IgD-negative memory B cell (primary cell): ENCODE measurements around the gene VAV2. TPM values are rescaled to one million over a fixed set of nuclear protein-coding genes. Genes with fewer than 3 reads are reported as not detected.

Experiments used
- H3K27ac Mint-ChIP-seq, 3 donors: one replicate each; pipeline ENCODE4 v1.8.0; 2020 to 2022; ENCODE audit warnings: mild to moderate bottlenecking in 3 of 3, mixed read lengths in 3 of 3, moderate library complexity in 1 of 3
- H3K27me3 Mint-ChIP-seq: one replicate; pipeline ENCODE4 v1.8.0; 2021; ENCODE audit warnings: mixed read lengths
- H3K36me3 Mint-ChIP-seq: one replicate; pipeline ENCODE4 v1.8.0; 2020; ENCODE audit warnings: mild to moderate bottlenecking, mixed read lengths
- H3K4me1 Mint-ChIP-seq, 3 donors: one replicate each; pipeline ENCODE4 v1.8.0; 2020 to 2022; ENCODE audit warnings: mixed read lengths in 3 of 3, mild to moderate bottlenecking in 1 of 3
- H3K4me3 Mint-ChIP-seq, 4 donors: one replicate each; pipeline ENCODE4 v1.8.0; 2020 to 2022; ENCODE audit warnings: mild to moderate bottlenecking in 4 of 4, mixed read lengths in 4 of 4, moderate library complexity in 3 of 4
- H3K9me3 Mint-ChIP-seq, 3 donors: one replicate each; pipeline ENCODE4 v1.8.0; 2020 to 2021; ENCODE audit warnings: mixed read lengths in 3 of 3, mild to moderate bottlenecking in 1 of 3
- polyA plus RNA-seq: library from polyadenylated mRNA; unstranded; fragments of 300-500 nt; fragmentation: Illumina TruSeq; gene quantifications from one replicate; pipeline ENCODE4 v1.2.3, GENCODE V29; 2021

Gene VAV2
- polyA plus RNA-seq, 1 donor from 2014 or later, result 28.7 TPM

- Mint-ChIP-seq H3K36me3 (peaks cover 5% of the 10 kb centered on the region), H3K4me1 (peaks cover 11 to 32% (median 17%) of the 10 kb centered on the region in 3 donors), H3K9me3 (peaks cover 0 to 2% (median 0%) of the 10 kb centered on the region in 3 donors), H3K4me3 (no peak overlapping the region), H3K27me3 (no peaks in the 10 kb centered on the region), H3K27ac (peak overlapping the region in 2 of 3 donors; percentile 67 to 94)
Observed at GRCh38 chr9:133815781-133816180, 176.3 kb downstream of the VAV2 start.

- Mint-ChIP-seq H3K4me1 (peaks cover 11 to 30% (median 13%) of the 10 kb centered on the region in 3 donors), H3K27ac (peak overlapping the region in 2 of 3 donors; percentile 90 to 94), H3K36me3 (peaks cover 5% of the 10 kb centered on the region), H3K4me3 (peak overlapping the region in 1 of 4 donors; percentile 66), H3K27me3 (no peaks in the 10 kb centered on the region), H3K9me3 (peaks cover 0 to 2% (median 0%) of the 10 kb centered on the region in 3 donors)
Observed at GRCh38 chr9:133814586-133815208, 177.4 kb downstream of the VAV2 start.

GRCh38 chr9:133813749-133814585 is 178.2 kb downstream of the VAV2 start:
- peak overlapping the region in 3 of 4 donors; percentile 52 to 87 (median 57) for H3K4me3 Mint-ChIP-seq
- H3K36me3 Mint-ChIP-seq, result peaks cover 5% of the 10 kb centered on the region
- H3K27me3 Mint-ChIP-seq, result no peaks in the 10 kb centered on the region
- peak overlapping the region in 2 of 3 donors; percentile 39 to 90 for H3K27ac Mint-ChIP-seq
- H3K4me1 Mint-ChIP-seq, result peaks cover 11 to 30% (median 13%) of the 10 kb centered on the region in 3 donors
- H3K9me3 Mint-ChIP-seq, result peaks cover 0 to 2% (median 0%) of the 10 kb centered on the region in 3 donors

GRCh38 chr9:133812941-133813748 is 179.0 kb downstream of the VAV2 start:
- H3K4me3 Mint-ChIP-seq, result peak overlapping the region in 3 of 4 donors; percentile 52 to 58 (median 57)
- H3K27me3 Mint-ChIP-seq, result no peaks in the 10 kb centered on the region
- H3K27ac Mint-ChIP-seq, result peak overlapping the region in 1 of 3 donors; percentile 90
- H3K9me3 Mint-ChIP-seq, result peaks cover 0 to 2% (median 0%) of the 10 kb centered on the region in 3 donors
- H3K4me1 Mint-ChIP-seq, result peaks cover 11 to 25% (median 13%) of the 10 kb centered on the region in 3 donors
- H3K36me3 Mint-ChIP-seq, result peaks cover 5% of the 10 kb centered on the region

GRCh38 chr9:133812077-133812868 is 179.9 kb downstream of the VAV2 start:
- Mint-ChIP-seq H3K27ac (peak overlapping the region in 1 of 3 donors; percentile 48), H3K4me3 (no peak overlapping the region), H3K36me3 (peaks cover 2% of the 10 kb centered on the region), H3K4me1 (peaks cover 5 to 19% (median 7%) of the 10 kb centered on the region in 3 donors), H3K27me3 (no peaks in the 10 kb centered on the region), H3K9me3 (no peaks in the 10 kb centered on the region)

- no peaks in the 10 kb centered on the region for H3K36me3 Mint-ChIP-seq
- peak overlapping the region in 1 of 3 donors; percentile 53 for H3K27ac Mint-ChIP-seq
- H3K4me1 Mint-ChIP-seq, result peaks cover 5 to 14% (median 7%) of the 10 kb centered on the region in 3 donors
- H3K27me3 Mint-ChIP-seq, result no peaks in the 10 kb centered on the region
- H3K9me3 Mint-ChIP-seq, result no peaks in the 10 kb centered on the region
- H3K4me3 Mint-ChIP-seq, result no peak overlapping the region
Observed at GRCh38 chr9:133811471-133811870, 180.7 kb downstream of the VAV2 start.

GRCh38 chr9:133810556-133811195 is 181.4 kb downstream of the VAV2 start:
- Mint-ChIP-seq H3K9me3 (no peaks in the 10 kb centered on the region), H3K36me3 (no peaks in the 10 kb centered on the region), H3K27ac (peak overlapping the region in 1 of 3 donors; percentile 14), H3K4me1 (peaks cover 5 to 10% (median 7%) of the 10 kb centered on the region in 3 donors), H3K4me3 (no peak overlapping the region), H3K27me3 (no peaks in the 10 kb centered on the region)

GRCh38 chr9:133809335-133809734 is 182.8 kb downstream of the VAV2 start:
- no peaks in the 10 kb centered on the region for H3K9me3 Mint-ChIP-seq
- peak overlapping the region in 1 of 3 donors; percentile 45 for H3K27ac Mint-ChIP-seq
- H3K4me1 Mint-ChIP-seq, result peaks cover 0 to 6% (median 5%) of the 10 kb centered on the region in 3 donors
- no peak overlapping the region for H3K4me3 Mint-ChIP-seq
- H3K36me3 Mint-ChIP-seq, result no peaks in the 10 kb centered on the region
- H3K27me3 Mint-ChIP-seq, result no peaks in the 10 kb centered on the region

GRCh38 chr9:133807818-133808217 is 184.3 kb downstream of the VAV2 start:
- Mint-ChIP-seq H3K36me3 (no peaks in the 10 kb centered on the region), H3K4me1 (peaks cover 0 to 3% (median 0%) of the 10 kb centered on the region in 3 donors), H3K27me3 (no peaks in the 10 kb centered on the region), H3K27ac (no peak overlapping the region), H3K9me3 (no peaks in the 10 kb centered on the region), H3K4me3 (no peak overlapping the region)

GRCh38 chr9:133807037-133807436 is 185.1 kb downstream of the VAV2 start:
- H3K27me3 Mint-ChIP-seq, result no peaks in the 10 kb centered on the region
- H3K9me3 Mint-ChIP-seq, result no peaks in the 10 kb centered on the region
- peaks cover 0 to 3% (median 0%) of the 10 kb centered on the region in 3 donors for H3K4me1 Mint-ChIP-seq
- no peak overlapping the region for H3K27ac Mint-ChIP-seq
- H3K4me3 Mint-ChIP-seq, result no peak overlapping the region
- H3K36me3 Mint-ChIP-seq, result no peaks in the 10 kb centered on the region

GRCh38 chr9:133806623-133807010 is 185.5 kb downstream of the VAV2 start:
- Mint-ChIP-seq H3K9me3 (no peaks in the 10 kb centered on the region), H3K27ac (no peak overlapping the region), H3K36me3 (no peaks in the 10 kb centered on the region), H3K4me1 (peaks cover 0 to 3% (median 0%) of the 10 kb centered on the region in 3 donors), H3K4me3 (no peak overlapping the region), H3K27me3 (no peaks in the 10 kb centered on the region)

- Mint-ChIP-seq H3K27me3 (no peaks in the 10 kb centered on the region), H3K4me1 (peaks cover 0 to 3% (median 0%) of the 10 kb centered on the region in 3 donors), H3K9me3 (no peaks in the 10 kb centered on the region), H3K36me3 (no peaks in the 10 kb centered on the region), H3K4me3 (no peak overlapping the region), H3K27ac (no peak overlapping the region)
Observed at GRCh38 chr9:133805876-133806622, 186.1 kb downstream of the VAV2 start.

- Mint-ChIP-seq H3K4me1 (peaks cover 0 to 3% (median 0%) of the 10 kb centered on the region in 3 donors), H3K27me3 (no peaks in the 10 kb centered on the region), H3K9me3 (no peaks in the 10 kb centered on the region), H3K27ac (no peak overlapping the region), H3K4me3 (peak overlapping the region in 1 of 4 donors; percentile 63), H3K36me3 (no peaks in the 10 kb centered on the region)
Observed at GRCh38 chr9:133804199-133804598, 187.9 kb downstream of the VAV2 start.
